ENCODE data around the gene PPP1R13L. TPM values are rescaled to one million over a fixed set of nuclear protein-coding genes. Genes with fewer than 3 reads are reported as not detected.

Gene PPP1R13L
- total and polyA plus RNA-seq, 12 donors: 1.7 to 95.2 (median 35.2) TPM

GRCh38 chr19:45349430-45349941 lies 55.4 kb downstream of the PPP1R13L start:
- Histone ChIP-seq H3K4me1 (replicated peaks in 1 of 2) (no peaks in the 10 kb centered on the region), H3K4me3 (no peak overlapping the region), H3K9me3 (replicated peaks in 1 of 3) (no peaks in the 10 kb centered on the region), H3K36me3 (replicated peaks in 1 of 2) (peaks cover 0 to 20% of the 10 kb centered on the region in 2 donors), H3K27me3 (peaks cover 4% of the 10 kb centered on the region), H3K27ac (no peak overlapping the region)
- intact Hi-C loops (cut with DNase I): no loop called here
- 87 to 89% (median 87%) methylated on average over 10 to 17 of the region's 17 CpGs for WGBS, 4 donors
- DNase-seq: no peak
- no peak for TF ChIP-seq CTCF (IDR thresholded peaks at IDR 0.05)
- no peak for TF ChIP-seq POLR2A (IDR thresholded peaks at IDR 0.05)

GRCh38 chr19:45349126-45349415 lies 55.8 kb downstream of the PPP1R13L start:
- intact Hi-C loops (cut with DNase I): no loop called here
- no peak for TF ChIP-seq POLR2A (IDR thresholded peaks at IDR 0.05)
- no peak for TF ChIP-seq CTCF (IDR thresholded peaks at IDR 0.05)

GRCh38 chr19:45348367-45349125 lies 56.3 kb downstream of the PPP1R13L start:
- WGBS, 4 donors: 57 to 73% (median 69%) methylated on average over 3 to 23 of the region's 23 CpGs
- Histone ChIP-seq H3K36me3 (replicated peaks in 1 of 2) (peaks cover 0 to 13% of the 10 kb centered on the region in 2 donors), H3K4me1 (replicated peaks in 1 of 2) (no peaks in the 10 kb centered on the region), H3K4me3 (no peak overlapping the region), H3K27ac (no peak overlapping the region), H3K27me3 (peaks cover 4% of the 10 kb centered on the region), H3K9me3 (replicated peaks in 1 of 3) (no peaks in the 10 kb centered on the region)
- TF ChIP-seq POLR2A (IDR thresholded peaks at IDR 0.05) (no peak), CTCF (IDR thresholded peaks at IDR 0.05) (no peak)
- DNase-seq: no peak
- intact Hi-C loops (cut with DNase I): no loop called here

More at GRCh38 chr19:45349126-45349415, 55.8 kb downstream of the PPP1R13L start:
- WGBS, 4 donors: 34 to 58% (median 48%) methylated on average over 3 of the region's 3 CpGs
- Histone ChIP-seq H3K27me3 (peaks cover 4% of the 10 kb centered on the region), H3K4me1 (replicated peaks in 1 of 2) (no peaks in the 10 kb centered on the region), H3K36me3 (replicated peaks in 1 of 2) (peaks cover 0 to 18% of the 10 kb centered on the region in 2 donors), H3K4me3 (no peak overlapping the region), H3K9me3 (replicated peaks in 1 of 3) (no peaks in the 10 kb centered on the region), H3K27ac (no peak overlapping the region)
- no peak for DNase-seq

- no peak for DNase-seq
- H3K9me3 ChIP-seq (replicated peaks in 1 of 3): no peaks in the 10 kb centered on the region
- no peak overlapping the region for H3K27ac ChIP-seq
- H3K27me3 ChIP-seq: peaks cover 4% of the 10 kb centered on the region
- 52 to 69% (median 66%) methylated on average over 7 to 25 of the region's 25 CpGs for WGBS, 4 donors
- no peaks in the 10 kb centered on the region for H3K4me1 ChIP-seq (replicated peaks in 1 of 2)
- intact Hi-C loops (cut with DNase I): no loop called here
- H3K4me3 ChIP-seq: no peak overlapping the region
- TF ChIP-seq CTCF (IDR thresholded peaks at IDR 0.05) (no peak), POLR2A (IDR thresholded peaks at IDR 0.05) (no peak)
- peaks cover 0 to 5% of the 10 kb centered on the region in 2 donors for H3K36me3 ChIP-seq (replicated peaks in 1 of 2)
Observed at GRCh38 chr19:45347570-45348366, 57.1 kb downstream of the PPP1R13L start.
